IPS-18a (cell line): Measurements from ENCODE around the gene CSNK1D.

Source experiments
- H3K27ac ChIP-seq: one replicate; pipeline ENCODE4 v1.5.1; 2013; ENCODE audit warnings: low read length
- H3K27me3 ChIP-seq: one replicate; pipeline ENCODE4 v1.6.1; 2013; ENCODE audit warnings: mild to moderate bottlenecking, low read length; ENCODE audit not compliant: control insufficient read depth, insufficient read depth
- H3K36me3 ChIP-seq: one replicate; pipeline ENCODE4 v1.6.1; 2013; ENCODE audit warnings: low read depth, low read length; ENCODE audit not compliant: control insufficient read depth
- H3K4me1 ChIP-seq: one replicate; pipeline ENCODE4 v1.6.1; 2013; ENCODE audit warnings: low read depth, low read length; ENCODE audit not compliant: control insufficient read depth
- H3K4me3 ChIP-seq: one replicate; pipeline ENCODE4 v1.5.1; 2013; ENCODE audit warnings: low read length
- H3K9ac ChIP-seq: one replicate; pipeline ENCODE4 v1.6.1; 2013; ENCODE audit warnings: mild to moderate bottlenecking, low read length, moderate library complexity
- H3K9me3 ChIP-seq: one replicate; pipeline ENCODE4 v1.6.1; 2013; ENCODE audit warnings: low read depth, low read length; ENCODE audit not compliant: control insufficient read depth

The CSNK1D gene

GRCh38 chr17:82298538-82299421, 25.3 kb upstream of the CSNK1D start:
- Histone ChIP-seq H3K36me3 (no peaks in the 10 kb centered on the region), H3K27ac (no peak overlapping the region), H3K27me3 (peaks cover 31% of the 10 kb centered on the region), H3K9me3 (no peaks in the 10 kb centered on the region), H3K4me3 (no peak overlapping the region), H3K4me1 (peaks cover 4% of the 10 kb centered on the region), H3K9ac (no peak overlapping the region)

- Histone ChIP-seq H3K9ac (no peak overlapping the region), H3K27me3 (peaks cover 31% of the 10 kb centered on the region), H3K4me1 (peaks cover 4% of the 10 kb centered on the region), H3K9me3 (no peaks in the 10 kb centered on the region), H3K36me3 (no peaks in the 10 kb centered on the region), H3K27ac (no peak overlapping the region), H3K4me3 (no peak overlapping the region)
Observed at GRCh38 chr17:82297714-82298537, 24.4 kb upstream of the CSNK1D start.

- Histone ChIP-seq H3K27me3 (peaks cover 31% of the 10 kb centered on the region), H3K4me3 (no peak overlapping the region), H3K9me3 (no peaks in the 10 kb centered on the region), H3K9ac (no peak overlapping the region), H3K27ac (no peak overlapping the region), H3K36me3 (no peaks in the 10 kb centered on the region), H3K4me1 (peaks cover 4% of the 10 kb centered on the region)
Observed at GRCh38 chr17:82297280-82297713, 23.8 kb upstream of the CSNK1D start.

GRCh38 chr17:82296511-82297279, 23.2 kb upstream of the CSNK1D start:
- no peaks in the 10 kb centered on the region for H3K9me3 ChIP-seq
- no peak overlapping the region for H3K9ac ChIP-seq
- H3K4me1 ChIP-seq = peaks cover 4% of the 10 kb centered on the region
- no peak overlapping the region for H3K4me3 ChIP-seq
- no peak overlapping the region for H3K27ac ChIP-seq
- H3K27me3 ChIP-seq = peaks cover 31% of the 10 kb centered on the region
- no peaks in the 10 kb centered on the region for H3K36me3 ChIP-seq

- Histone ChIP-seq H3K4me3 (no peak overlapping the region), H3K27me3 (peaks cover 31% of the 10 kb centered on the region)
Observed at GRCh38 chr17:82295472-82295814, 21.9 kb upstream of the CSNK1D start.

GRCh38 chr17:82294064-82294773, 20.7 kb upstream of the CSNK1D start:
- Histone ChIP-seq H3K4me3 (peak overlapping the region; percentile 67), H3K27ac (no peak overlapping the region), H3K27me3 (peaks cover 31% of the 10 kb centered on the region), H3K4me1 (peaks cover 4% of the 10 kb centered on the region), H3K9ac (peak overlapping the region; percentile 38), H3K36me3 (no peaks in the 10 kb centered on the region), H3K9me3 (no peaks in the 10 kb centered on the region)

More at GRCh38 chr17:82295472-82295814, 21.9 kb upstream of the CSNK1D start:
- Histone ChIP-seq H3K27ac (no peak overlapping the region), H3K4me1 (peaks cover 4% of the 10 kb centered on the region), H3K9me3 (no peaks in the 10 kb centered on the region), H3K36me3 (no peaks in the 10 kb centered on the region), H3K9ac (no peak overlapping the region)

- Histone ChIP-seq H3K27me3 (peaks cover 27% of the 10 kb centered on the region), H3K4me3 (peak overlapping the region; percentile 75), H3K36me3 (no peaks in the 10 kb centered on the region), H3K4me1 (peaks cover 4% of the 10 kb centered on the region), H3K9ac (peak overlapping the region; percentile 63), H3K9me3 (no peaks in the 10 kb centered on the region), H3K27ac (no peak overlapping the region)
Observed at GRCh38 chr17:82292251-82293154, 19.0 kb upstream of the CSNK1D start.

GRCh38 chr17:82291582-82292250, 18.2 kb upstream of the CSNK1D start:
- H3K4me1 ChIP-seq = no peaks in the 10 kb centered on the region
- peaks cover 19% of the 10 kb centered on the region for H3K27me3 ChIP-seq
- peak overlapping the region; percentile 75 for H3K4me3 ChIP-seq
- no peak overlapping the region for H3K27ac ChIP-seq
- H3K36me3 ChIP-seq = no peaks in the 10 kb centered on the region
- H3K9me3 ChIP-seq = no peaks in the 10 kb centered on the region
- H3K9ac ChIP-seq = peak overlapping the region; percentile 63

GRCh38 chr17:82287868-82288801, 14.6 kb upstream of the CSNK1D start:
- Histone ChIP-seq H3K4me1 (no peaks in the 10 kb centered on the region), H3K36me3 (no peaks in the 10 kb centered on the region), H3K27ac (no peak overlapping the region), H3K4me3 (no peak overlapping the region), H3K9ac (no peak overlapping the region), H3K27me3 (no peaks in the 10 kb centered on the region), H3K9me3 (no peaks in the 10 kb centered on the region)
